Right renal pelvis (tissue), 4 donors: ENCODE measurements around the gene MAK. TPM values are rescaled to one million over a fixed set of nuclear protein-coding genes. Genes with fewer than 3 reads are reported as not detected.
"Not testable (repeated sequence)": the region's sequence is repeated elsewhere in the genome, so short reads cannot be mapped to it uniquely, and the experiment has no call there.

Experiments used
- DNase-seq, 4 donors: peaks; one replicate each; pipeline ENCODE4 v3.0.0-alpha.2; 2013; ENCODE audit warnings: low read depth in 4 of 4, low spot score in 3 of 4, missing footprints in 1 of 4
- polyA plus RNA-seq, 4 donors: library from polyadenylated mRNA; unstranded; fragments of 120-200 nt; gene quantifications; one replicate each; pipeline ENCODE4 v1.2.1, GENCODE V29; 2013; ENCODE audit not compliant: insufficient read length in 4 of 4

The MAK gene
- polyA plus RNA-seq, 4 donors, result 1.6 to 1.9 (median 1.6) TPM

DNA sequence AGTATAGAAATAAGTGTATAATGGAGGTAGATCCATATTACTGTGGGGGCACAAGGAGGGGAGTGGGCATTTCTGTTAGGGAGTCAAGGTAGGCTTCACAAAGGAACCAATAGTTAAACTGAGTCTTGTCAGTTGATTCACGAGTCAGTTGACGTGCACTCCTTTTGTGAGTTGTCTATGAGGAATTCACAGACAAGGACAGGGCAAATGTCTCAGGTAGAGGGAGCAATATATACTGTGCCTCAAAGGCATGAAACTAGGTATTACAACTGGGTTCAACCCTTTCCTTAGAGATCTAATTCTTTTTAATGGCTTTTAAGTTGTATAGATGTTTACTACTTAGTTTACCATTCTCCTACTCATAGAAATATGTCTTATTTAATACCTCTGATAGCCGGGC lies 104.5 kb downstream of the MAK start:
- DNase-seq, result no peak

DNA sequence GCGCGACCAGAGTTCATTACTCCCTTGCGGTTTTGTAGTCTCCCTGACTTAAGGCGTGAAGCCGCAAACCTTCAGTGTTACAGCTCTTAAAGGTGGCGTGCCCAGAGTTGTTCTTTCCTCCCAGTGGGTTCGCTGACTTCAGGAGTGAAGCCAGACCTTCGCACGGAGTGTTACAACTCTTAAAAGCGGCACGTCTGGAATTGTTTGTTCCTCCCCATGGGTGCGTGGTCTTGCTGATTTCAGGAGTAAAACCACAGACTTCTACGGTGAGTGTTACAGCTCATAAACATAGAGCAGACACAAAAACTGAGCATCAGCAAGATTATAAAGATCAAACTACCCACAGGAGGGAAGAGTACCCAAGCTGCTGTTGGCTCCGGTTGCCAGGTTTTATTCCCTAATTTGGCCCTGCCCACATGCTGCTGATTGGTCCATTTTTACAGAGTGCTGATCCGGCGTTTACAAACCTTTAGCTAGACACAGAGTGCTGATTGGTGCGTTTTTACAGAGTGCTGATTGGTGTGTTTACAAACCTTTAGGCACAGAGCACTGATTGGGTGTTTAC lies 105.1 kb downstream of the MAK start:
- DNase-seq, result no peak

DNA sequence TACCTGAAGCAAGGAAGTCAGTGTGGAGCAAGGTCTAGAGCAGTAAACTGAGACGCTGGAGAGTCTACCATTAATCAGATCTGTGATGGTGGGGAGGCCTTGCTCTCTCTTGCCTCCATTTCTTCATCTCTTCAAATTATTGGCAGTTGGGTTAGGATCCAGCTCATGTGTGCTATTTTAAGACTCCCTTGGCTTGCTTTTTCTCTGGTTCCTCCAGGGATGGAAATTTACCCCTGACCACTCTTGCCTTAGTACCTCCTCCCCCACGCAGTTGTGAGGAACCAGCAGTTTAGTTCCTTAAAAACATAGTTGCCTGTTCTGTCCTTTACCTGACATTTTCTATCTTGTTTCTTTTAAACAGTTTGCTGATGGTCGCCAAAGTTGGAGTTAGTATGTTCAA lies 108.1 kb downstream of the MAK start:
- no peak for DNase-seq

DNA sequence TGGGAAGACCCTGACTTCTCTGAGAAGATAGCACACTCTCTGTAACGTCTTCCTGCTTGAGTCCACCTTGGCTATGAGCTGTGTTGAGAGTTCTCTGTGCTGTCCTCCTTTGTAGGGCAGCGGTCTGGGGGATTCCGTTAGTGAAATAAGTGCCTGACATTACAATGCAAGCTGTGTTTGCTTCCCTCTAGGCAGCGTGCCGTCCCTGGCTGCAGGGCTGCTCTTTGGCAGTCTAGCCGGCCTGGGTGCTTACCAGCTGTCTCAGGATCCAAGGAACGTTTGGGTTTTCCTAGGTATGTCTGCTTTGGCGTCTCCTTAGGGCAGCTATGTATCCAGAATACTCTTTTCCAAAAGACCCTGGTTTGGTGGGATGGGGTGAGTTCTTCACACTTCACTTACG lies 112.6 kb downstream of the MAK start:
- no peak for DNase-seq

DNA sequence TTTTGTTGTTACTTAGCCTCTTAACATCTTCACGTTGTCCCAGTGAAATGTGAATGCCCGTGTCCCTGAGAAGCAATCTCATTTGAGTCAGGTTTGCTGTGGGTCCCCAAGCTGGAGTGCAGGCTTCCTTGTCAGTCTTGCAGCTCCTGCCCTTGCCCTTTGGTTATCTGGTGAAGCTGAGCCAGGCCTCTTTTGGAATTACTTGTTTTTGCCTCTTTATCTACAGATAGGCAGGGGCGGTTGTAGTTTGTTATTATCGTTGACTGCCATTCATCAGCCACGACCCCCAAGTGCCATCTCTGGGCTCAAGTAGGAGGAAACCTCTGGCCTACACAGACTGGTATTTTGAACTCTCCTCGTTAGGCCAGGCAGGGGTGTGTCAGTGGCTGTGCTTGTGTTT lies 113.3 kb downstream of the MAK start:
- no peak for DNase-seq

DNA sequence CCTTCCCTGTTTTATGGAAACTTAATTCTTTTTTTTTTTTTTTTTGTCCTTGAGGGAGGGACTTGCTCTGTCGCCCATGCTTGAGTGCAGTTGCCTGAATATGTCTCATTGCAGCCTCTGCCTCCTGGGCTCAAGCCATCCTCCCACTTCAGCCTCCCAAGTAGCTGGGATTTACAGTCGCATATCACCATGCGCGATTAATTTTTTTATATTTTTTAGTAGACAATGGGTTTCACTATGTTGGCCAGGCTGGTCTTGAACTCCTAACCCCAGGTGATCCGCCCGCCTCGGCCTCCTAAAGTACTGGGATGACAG lies 114.8 kb downstream of the MAK start:
- no peak for DNase-seq

DNA sequence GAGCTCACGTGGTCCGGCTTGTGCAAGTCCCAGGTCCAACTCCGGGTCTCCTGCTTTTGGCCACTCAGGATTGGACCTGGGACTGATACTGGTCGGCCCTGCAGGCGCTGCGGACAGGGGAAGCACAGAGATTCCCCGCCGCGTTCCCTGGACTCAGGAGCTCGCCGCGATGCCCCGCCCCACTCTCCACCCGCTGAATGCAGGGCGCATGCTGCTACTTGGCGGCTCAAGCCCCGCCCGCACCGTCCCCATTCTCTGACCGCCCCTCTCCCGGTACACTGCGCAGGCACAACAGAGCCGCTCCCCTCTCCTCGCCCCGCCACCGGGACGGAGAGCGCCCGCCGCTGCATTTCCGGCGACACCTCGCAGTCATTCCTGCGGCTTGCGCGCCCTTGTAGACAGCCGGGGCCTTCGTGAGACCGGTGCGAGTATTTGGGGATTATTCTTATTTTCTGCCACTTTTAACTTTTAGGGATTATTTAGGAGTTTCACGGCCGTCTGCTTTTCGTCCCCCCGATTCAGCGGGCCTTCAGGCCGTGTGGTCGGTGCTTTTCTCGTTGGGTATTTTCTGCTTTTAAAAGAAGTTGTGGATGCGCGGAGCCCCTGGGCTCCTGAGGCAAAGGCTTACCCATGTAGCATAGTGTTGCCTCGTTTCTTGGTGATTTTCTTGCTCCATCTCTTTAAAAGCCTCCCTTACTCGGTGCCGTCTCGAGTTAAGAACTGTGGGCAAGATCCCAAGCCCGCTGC lies 115.3 kb downstream of the MAK start, which contains the start of gene TMEM14C:
Gene TMEM14C, plus strand, starts transcription at position 251 of the 747 bp plus-strand sequence. CDS start 1,544 bp downstream, outside the sequence.
- DNase-seq, result peak; percentile 93 to 97 (median 95)

DNA sequence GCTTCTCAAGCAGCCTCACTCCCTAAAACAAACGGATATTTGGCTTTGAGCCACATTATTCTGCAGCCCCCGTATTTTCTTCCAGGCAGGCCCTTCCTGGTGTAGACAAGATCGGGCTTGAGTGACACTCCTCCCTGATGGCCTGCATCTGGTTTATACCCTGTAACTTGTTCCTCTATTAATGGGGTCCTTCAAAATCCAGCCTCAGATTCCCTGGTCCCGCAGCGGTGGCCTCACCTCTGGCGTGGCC lies 115.8 kb downstream of the MAK start:
- DNase-seq, result peak in 1 of 4 donors; percentile 25

DNA sequence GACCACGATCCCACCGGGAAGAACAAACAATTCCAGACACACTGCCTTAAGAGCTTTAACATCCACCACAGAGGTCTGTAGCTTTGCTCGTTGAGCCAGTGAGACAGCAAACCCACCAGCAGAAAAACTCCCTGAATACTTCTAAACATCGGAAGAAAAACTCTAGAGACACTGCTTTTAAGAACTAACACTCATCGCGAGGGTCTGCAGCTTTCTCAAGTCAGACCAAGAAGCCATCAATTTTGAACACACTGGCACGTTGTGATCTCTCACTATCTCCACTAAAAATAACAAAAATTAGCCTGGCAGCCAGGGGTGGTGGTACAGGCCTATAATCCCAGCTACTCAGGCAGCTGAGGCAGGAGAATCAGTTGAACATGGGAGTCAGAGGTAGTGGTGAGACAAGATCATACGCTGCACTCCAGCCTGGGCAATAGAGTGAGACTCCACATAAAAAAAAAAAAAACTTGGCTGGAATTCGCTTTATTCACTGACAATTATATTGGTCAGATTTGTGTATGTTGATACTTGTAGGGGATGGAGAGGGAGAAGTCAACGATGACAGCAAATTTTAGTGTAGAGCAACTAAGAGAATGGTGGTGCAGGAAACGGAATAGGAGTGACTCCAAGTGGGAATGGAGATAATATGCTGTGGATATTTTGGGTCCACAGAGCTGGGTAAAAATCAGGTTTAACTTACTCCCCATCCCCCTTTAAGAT lies 116.3 kb downstream of the MAK start:
- no peak for DNase-seq

DNA sequence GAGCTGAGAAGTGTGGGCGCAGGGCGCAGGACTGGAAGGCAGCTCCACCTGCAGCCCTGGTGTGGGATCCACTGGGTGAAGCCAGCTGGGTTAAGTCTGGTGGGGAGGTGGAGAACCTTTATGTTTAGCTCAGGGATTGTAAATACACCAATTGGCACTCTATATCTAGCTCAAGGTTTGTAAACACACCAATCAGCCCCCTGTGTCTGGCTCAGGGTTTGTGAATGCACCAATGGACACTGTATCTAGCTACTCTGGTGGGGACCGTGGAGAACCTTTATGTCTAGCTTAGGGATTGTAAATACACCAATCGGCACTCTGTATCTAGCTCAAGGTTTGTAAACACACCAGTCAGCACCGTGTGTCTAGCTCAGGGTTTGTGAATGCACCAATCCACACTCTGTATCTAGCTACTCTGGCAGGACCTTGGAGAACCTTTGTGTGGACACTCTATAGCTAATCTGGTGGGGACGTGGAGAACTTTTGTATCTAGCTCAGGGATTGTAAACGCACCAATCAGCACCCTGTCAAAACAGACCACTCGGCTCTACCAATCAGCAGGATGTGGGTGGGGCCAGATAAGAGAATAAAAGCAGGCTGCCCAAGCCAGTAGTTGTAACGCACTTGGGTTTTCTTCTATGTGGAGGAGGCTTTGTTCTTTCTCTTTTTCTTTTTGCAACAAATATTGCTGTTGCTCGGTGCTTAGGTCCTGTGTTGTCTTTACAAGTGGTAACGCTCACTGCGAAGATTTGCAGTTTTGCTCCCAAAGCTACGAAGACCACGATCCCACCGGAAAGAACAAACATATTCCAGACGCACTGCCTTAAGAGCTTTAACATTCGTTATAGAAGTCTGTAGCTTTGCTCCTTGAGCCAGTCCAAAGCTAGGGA lies 117.1 kb downstream of the MAK start:
- not testable (repeated sequence) for DNase-seq

DNA sequence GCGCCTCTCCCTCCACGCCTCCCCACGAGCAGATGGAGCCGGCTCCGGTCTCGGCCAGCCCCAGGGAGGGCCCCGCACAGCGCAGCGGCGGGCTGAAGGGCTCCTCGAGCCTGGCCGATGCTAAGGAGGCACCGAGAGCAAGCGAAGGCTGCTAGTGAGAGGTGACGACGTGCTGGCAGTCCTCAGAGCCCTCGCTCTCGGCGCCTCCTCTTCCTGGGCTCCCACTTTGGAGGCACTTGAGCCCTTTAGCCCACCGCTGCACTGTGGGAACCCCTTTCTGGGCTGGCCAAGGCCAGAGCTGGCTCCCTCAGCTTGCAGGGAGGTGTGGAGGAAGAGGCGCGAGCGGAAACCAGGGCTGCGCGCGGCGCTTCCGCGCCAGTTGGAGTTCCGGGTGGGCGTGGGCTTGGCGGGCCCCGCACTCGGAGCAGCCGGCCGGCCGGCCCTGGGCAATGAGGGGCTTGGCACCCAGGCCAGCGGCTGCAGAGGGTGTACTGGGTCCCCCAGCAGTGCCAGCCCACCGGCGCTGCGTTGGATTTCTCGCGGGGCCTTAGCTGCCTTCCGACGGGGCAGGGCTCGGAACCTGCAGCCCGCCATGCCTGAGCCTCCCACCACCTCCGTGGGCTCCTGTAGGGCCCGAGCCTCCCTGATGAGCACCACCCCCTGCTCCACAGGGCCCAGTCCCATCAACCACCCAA lies 117.9 kb downstream of the MAK start:
- DNase-seq, result no peak

DNA sequence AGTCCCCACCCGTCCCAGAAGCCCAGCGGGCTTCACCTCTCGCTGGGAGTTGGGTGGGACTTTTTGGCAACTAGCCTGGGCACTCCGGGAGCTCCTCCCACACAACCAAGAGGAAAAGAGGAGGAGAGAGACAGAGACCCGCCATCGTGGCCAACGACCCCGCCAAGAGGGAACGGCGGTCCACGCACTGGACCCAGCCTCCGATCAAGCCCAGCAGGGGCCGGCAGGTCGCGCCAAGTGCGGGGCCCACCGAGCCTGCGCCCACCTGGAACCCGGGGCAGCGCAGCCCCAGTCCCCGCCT lies 118.4 kb downstream of the MAK start:
- no peak for DNase-seq

DNA sequence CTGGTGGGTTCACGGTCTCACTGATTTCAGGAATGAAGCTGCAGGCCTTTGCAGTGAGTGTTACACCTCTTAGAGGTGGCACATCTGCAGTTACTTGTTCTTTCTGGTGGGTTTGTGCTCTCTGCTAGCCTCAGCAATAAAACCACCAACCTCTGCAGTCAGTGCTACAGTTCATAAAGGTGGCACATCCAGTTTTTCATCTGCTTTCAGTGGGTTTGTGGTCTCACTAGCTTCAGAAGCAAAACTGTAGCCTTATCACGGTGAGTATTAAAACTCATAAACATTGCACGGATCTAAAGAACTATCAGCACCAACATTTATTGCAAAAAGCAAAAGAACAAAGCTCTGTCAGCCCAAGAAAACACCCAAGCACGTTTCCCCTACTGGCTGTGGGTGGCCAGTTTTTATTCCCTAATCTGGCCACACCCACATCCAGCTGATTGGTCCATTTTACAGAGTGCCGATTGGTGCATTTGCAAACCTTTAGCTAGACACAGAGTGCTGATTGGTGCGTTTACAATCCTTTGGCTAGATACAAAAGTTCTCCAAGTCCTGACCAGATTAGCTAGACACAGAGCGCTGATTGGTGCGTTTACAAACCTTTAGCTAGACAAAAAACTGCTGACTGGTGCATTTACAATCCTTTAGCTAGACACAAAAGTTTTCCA lies 118.9 kb downstream of the MAK start:
- no peak for DNase-seq

DNA sequence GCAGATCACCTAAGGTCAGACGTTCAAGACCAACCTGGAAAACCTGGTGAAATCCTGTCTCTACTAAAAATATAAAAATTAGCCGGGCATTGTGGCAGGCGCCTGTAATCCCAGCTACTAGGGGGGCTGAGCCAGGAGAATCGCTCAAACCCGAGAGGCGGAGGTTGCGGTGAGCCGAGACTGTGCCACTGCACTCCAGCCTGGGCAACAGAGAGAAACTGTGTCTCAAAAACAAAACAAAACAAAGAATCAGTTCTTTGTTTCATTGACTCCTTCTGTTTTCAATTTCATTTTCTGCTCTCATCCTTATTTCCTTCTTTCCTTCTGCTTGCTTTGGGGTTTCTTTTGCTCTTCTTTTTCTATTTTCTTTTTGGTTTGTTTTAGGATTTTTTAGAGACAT lies 124.4 kb downstream of the MAK start:
- DNase-seq, result no peak

Other genes starting within 250 kb of the MAK start
- gene C6orf52, start 143.9 kb downstream of the MAK start, polyA plus RNA-seq, result 1 to 10 TPM; 2.5 to 5.9 (median 4.4) TPM
- gene PAK1IP1, start 143.6 kb downstream of the MAK start, polyA plus RNA-seq, result 10 to 100 TPM; 19.7 to 24.3 (median 22.9) TPM
- 100 to 1,000 TPM; 167 to 184 (median 176) TPM for gene TMEM14C, start 115.5 kb downstream of the MAK start, polyA plus RNA-seq
- 100 to 1,000 TPM in 3 of 4 donors, 10 to 100 TPM in 1; 99.9 to 111 (median 104) TPM for gene TMEM14B, start 90.7 kb downstream of the MAK start, polyA plus RNA-seq
- under 1 TPM in 2 of 4 donors, not detected in 2; 0.06 to 0.13 TPM for gene GCM2, start 43.5 kb upstream of the MAK start, polyA plus RNA-seq
- gene SYCP2L, start 48.5 kb upstream of the MAK start, polyA plus RNA-seq, result 1 to 10 TPM; 3.2 to 6.5 (median 4.2) TPM
- gene ELOVL2, start 205.8 kb upstream of the MAK start, polyA plus RNA-seq, result 10 to 100 TPM in 1 of 4 donors, 1 to 10 TPM in 3; 8.2 to 10.1 (median 9.3) TPM